ENCODE results near the gene AFAP1. TPM values are rescaled to one million over a fixed set of nuclear protein-coding genes. Genes with fewer than 3 reads are reported as not detected.

AFAP1 gene
- total and polyA plus RNA-seq, 2 donors (not counting 3 experiments of a cell fraction or from before 2014, with no cell fraction given), result 32.3 to 103 TPM

DNA sequence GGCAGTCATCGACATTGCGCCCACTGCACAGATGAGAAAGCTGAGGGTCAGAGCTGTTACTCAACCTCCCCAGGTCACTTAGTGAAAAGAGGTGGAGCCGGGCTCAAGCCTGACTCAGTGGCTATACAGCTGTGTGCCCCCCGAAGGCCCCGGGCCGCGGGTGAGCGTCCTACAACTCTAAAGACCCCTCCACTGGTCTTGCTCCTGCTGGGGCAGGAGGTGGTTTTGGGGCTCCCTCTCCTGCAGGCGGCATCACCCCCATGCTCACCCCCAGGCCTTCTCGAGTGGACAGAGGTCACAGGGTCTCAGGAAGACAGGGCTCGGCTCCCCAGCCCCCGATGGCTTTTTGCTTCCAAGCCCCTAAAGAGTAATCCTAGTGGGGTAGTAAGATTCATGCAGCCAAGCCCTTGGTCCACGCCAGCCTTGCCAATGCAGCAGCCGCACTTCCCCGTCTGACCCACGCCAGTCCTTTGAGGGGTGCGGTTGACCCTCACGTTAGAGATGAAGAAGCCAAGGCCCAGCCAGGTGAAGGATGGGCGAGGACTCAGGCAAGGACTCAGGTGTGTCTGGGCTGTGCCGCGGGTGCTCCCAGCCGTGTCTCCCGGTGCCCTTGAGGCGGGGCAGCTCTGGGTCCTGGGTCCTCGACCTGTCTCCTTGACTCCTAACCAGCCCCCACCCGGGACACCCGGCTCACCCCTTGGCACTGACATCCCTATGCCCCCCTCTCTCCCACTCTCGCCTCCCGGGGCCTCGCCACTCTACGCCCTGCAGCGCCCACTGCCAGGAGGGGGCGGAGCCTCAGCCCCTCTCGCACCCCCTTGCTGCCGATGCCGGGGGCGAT, 200.4 kb downstream of the AFAP1 start:
- Histone ChIP-seq H3K4me2 (ENCODE audit: insufficient read depth, low read length) (no peak overlapping the region), H3K9me1 (replicated peaks; ENCODE audit: control insufficient read depth, extremely low read depth, insufficient read depth, low read length) (no peaks in the 10 kb centered on the region), H3K9ac (replicated peaks; ENCODE audit: extremely low read depth, insufficient read depth, low read length) (no peak overlapping the region), H3K9me3 (replicated peaks; ENCODE audit: control insufficient read depth, insufficient read depth, low read length) (no peaks in the 10 kb centered on the region), H2AFZ (ENCODE audit: low read depth, low read length) (no peak overlapping the region), H3K27ac (ENCODE audit: insufficient read depth, low read depth, low read length) (no peak overlapping the region), H3K4me3 (replicated peaks in 1 of 3; ENCODE audit: insufficient read depth in 1 of 3, low read depth in 1 of 3, low read length in 3 of 3) (no peak overlapping the region), H3K4me1 (ENCODE audit: control insufficient read depth, extremely low read depth, insufficient read depth, low read length) (no peaks in the 10 kb centered on the region), H3K27me3 (ENCODE audit: control insufficient read depth in 2 of 2, insufficient read depth in 2 of 2, low read length in 2 of 2) (no peaks in the 10 kb centered on the region), H3K36me3 (ENCODE audit: control insufficient read depth in 2 of 2, extremely low read depth in 1 of 2, insufficient read depth in 2 of 2, low read length in 2 of 2) (no peaks in the 10 kb centered on the region), H3K79me2 (ENCODE audit: control insufficient read depth, insufficient read depth, low read length) (no peaks in the 10 kb centered on the region), H4K20me1 (replicated peaks; ENCODE audit: control insufficient read depth, extremely low read depth, insufficient read depth, low read length) (no peaks in the 10 kb centered on the region)
- dilution Hi-C loops (cut with MboI; ENCODE audit: extremely low pct_ligation_motif_present, low sequenced_read_pairs), result no loop called here
- TF ChIP-seq GATA2 (IDR thresholded peaks at IDR 0.05; ENCODE audit: insufficient read depth, insufficient read length, low read depth, low read length) (no peak), POLR2A (IDR thresholded peaks at IDR 0.05; ENCODE audit: low read depth, low read length) (no peak), CTCF (IDR thresholded peaks at IDR 0.05; ENCODE audit: extremely low read depth in 1 of 2, insufficient read depth in 1 of 2, low read depth in 1 of 2, low read length in 2 of 2) (no peak), MAX (IDR thresholded peaks at IDR 0.05; ENCODE audit: insufficient read depth, insufficient read length) (no peak), JUN (IDR thresholded peaks at IDR 0.05; ENCODE audit: borderline replicate concordance, insufficient read depth, insufficient read length, low read depth) (no peak), MYC (IDR thresholded peaks at IDR 0.05; ENCODE audit: low read depth, low read length) (no peak), EZH2 (IDR thresholded peaks at IDR 0.05; ENCODE audit: borderline replicate concordance, low read depth, low read length, severe bottlenecking) (no peak), FOS (IDR thresholded peaks at IDR 0.05; ENCODE audit: borderline replicate concordance, insufficient read depth, low read length) (no peak), POLR2AphosphoS5 (IDR thresholded peaks at IDR 0.05; ENCODE audit: insufficient read depth, low read depth, low read length) (no peak)
- POLR2A ChIA-PET, result no interaction called here
- no TSS peak for BruUV-seq (replicated peaks)
- DNase-seq (ENCODE audit: low read depth, low spot score), result no peak
- intact Hi-C loops (cut with micrococcal nuclease), result no loop called here
- FAIRE-seq, result no peak
- CTCF ChIA-PET, result no interaction called here
